Right forelimb (tissue), 1 donor: Measurements from ENCODE around the gene FAM217A.

Source experiments
- DNase-seq: peaks from one replicate; pipeline ENCODE4 v3.0.0-alpha.2; 2018

FAM217A gene

GRCh38 chr6:4021133-4021853 lies 57.6 kb downstream of the FAM217A start:
- peak; percentile 95 for DNase-seq

GRCh38 chr6:4020822-4021132 lies 58.2 kb downstream of the FAM217A start:
- DNase-seq = no peak

- DNase-seq = no peak
Observed at GRCh38 chr6:4018924-4019236, 60.1 kb downstream of the FAM217A start.
